Fibroblast of mammary gland (primary cell): ENCODE results near the gene DNER.
"Not testable (repeated sequence)": the region's sequence is repeated elsewhere in the genome, so short reads cannot be mapped to it uniquely, and the experiment has no call there.

ENCODE experiments used
- DNase-seq: peaks from one replicate; pipeline ENCODE4 v3.0.0-alpha.2; 2010; ENCODE audit warnings: low read depth
- H3K4me3 ChIP-seq: 2 replicates; pipeline ENCODE4 v1.5.1; 2011; ENCODE audit warnings: low read depth, mild to moderate bottlenecking, low read length, moderate library complexity; ENCODE audit not compliant: control insufficient read depth
- TF ChIP-seq, protein P1 (sequence below): conservative IDR thresholded peaks from 2 replicates; pipeline ENCODE4 v1.5.1; 2011; ENCODE audit warnings: low read depth, low read length, inconsistent platforms; ENCODE audit not compliant: control insufficient read depth, insufficient read depth

DNER gene

DNA sequence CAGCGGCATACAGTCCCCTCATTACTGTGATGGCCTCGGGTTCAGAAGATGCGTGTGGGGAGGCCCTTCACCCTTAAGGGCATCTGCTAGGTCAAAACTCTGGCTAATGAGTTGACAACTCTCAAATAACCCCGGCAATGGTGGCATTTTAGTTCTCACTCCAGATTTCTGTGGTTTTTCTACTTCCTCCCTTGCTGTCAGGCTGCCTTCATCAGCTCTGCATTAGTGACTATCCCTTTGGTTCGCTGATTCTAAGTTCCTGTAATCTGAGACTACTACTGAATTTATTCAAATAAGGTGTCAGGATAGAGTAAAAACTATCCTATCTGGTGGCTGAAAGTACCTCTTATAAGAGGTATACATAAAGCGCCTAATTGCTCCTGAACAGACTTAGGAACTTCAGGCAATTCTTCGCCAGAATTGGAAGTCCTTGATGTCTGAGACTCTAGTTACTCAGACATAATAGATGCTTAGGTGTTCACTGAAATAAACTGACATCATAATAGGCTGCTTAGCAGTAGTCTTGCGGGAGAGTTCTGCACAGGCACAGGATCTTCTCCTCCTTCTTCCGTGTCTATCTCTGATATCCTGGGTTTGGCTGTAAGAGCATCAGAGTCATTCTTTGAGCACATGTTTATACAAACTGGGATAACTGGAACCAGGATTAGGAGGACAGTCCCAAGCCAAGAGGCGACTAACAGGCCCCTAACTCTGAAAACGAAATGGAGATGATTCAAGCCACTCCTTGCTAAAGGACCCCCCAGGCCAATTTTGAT, 194.5 kb downstream of the DNER start:
- TF ChIP-seq, protein P1, sequence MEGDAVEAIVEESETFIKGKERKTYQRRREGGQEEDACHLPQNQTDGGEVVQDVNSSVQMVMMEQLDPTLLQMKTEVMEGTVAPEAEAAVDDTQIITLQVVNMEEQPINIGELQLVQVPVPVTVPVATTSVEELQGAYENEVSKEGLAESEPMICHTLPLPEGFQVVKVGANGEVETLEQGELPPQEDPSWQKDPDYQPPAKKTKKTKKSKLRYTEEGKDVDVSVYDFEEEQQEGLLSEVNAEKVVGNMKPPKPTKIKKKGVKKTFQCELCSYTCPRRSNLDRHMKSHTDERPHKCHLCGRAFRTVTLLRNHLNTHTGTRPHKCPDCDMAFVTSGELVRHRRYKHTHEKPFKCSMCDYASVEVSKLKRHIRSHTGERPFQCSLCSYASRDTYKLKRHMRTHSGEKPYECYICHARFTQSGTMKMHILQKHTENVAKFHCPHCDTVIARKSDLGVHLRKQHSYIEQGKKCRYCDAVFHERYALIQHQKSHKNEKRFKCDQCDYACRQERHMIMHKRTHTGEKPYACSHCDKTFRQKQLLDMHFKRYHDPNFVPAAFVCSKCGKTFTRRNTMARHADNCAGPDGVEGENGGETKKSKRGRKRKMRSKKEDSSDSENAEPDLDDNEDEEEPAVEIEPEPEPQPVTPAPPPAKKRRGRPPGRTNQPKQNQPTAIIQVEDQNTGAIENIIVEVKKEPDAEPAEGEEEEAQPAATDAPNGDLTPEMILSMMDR = no peak
- no peak for DNase-seq

DNA sequence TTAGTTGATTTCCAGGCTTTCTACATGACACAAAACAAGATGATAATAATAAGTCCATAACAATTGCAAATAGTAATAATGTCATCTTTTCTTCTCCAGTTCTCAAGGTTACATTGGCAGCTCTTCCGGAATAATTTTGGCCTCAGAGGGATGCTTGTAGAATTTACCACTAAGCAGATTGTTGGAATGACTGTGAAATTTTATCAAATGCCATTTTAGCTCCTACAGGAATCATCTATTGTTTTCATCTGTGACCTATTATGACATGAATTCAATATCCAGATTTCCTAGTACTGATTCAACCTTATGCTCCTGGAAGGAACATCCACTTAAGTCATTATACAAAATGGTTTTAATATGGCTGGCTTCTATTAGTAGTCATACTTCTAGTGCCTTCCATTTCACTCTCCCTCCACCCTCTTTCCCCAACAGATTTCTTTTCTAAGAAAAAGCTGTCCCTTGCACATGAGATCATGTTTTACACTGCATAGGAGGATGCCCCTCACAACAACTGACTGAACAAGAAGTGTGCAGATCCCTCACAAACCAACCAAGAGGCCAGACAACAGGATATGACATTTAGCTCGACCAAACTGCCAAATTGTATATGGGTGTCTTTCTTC, 200.0 kb downstream of the DNER start:
- no peak for DNase-seq
- TF ChIP-seq, protein P1 = no peak
- H3K4me3 ChIP-seq = no peak overlapping the region

More for the DNA sequence above, 194.5 kb downstream of the DNER start:
- no peak overlapping the region for H3K4me3 ChIP-seq

DNA sequence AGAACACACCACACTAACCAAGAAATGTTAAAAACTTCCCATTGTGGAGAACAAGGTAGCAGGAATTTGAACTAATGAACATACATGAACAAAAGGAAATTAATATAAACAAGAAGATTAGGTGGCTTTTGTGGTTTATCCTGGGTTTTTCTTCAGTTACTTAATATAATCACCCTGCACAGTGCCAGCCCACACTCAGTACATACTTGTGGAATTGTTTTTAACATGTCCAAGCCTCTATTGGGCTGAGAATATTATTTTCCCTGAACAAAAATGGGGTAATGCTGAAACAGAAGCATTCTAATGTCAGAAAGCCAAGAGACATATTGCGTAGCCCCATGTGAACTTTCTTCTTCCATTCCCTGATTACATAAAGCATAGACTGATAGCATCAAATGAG, 202.8 kb downstream of the DNER start:
- no peak for DNase-seq
- TF ChIP-seq, protein P1 = no peak
- H3K4me3 ChIP-seq = no peak overlapping the region

- H3K4me3 ChIP-seq, DNase-seq: not testable (repeated sequence)
Measured at GRCh38 chr2:229506699-229507098, 207.7 kb downstream of the DNER start.

GRCh38 chr2:229501051-229501794, 213.1 kb downstream of the DNER start:
- no peak overlapping the region for H3K4me3 ChIP-seq
- TF ChIP-seq, protein P1 = no peak

DNA sequence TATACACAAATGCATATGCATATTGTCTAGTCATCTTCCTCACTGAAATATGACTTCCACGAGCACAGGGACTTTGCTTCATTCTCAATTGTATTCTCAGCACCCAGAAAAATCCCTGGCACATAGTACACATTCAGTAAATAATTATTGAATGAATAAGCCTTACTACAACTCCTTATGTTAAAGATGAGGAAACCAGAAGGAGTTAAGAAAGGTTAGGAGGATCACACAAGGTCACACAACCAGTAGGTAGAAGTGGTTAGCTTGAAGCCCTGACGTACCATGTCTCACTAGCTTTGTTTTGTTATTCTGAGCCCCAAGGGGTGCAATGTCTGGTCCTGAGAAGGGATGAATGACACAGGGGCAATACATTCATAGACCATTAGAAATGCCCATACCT, 222.3 kb downstream of the DNER start:
- TF ChIP-seq, protein P1 = no peak
- H3K4me3 ChIP-seq = no peak overlapping the region
- DNase-seq = peak; percentile 12

More at GRCh38 chr2:229501051-229501794, 213.1 kb downstream of the DNER start:
- DNase-seq = no peak

DNA sequence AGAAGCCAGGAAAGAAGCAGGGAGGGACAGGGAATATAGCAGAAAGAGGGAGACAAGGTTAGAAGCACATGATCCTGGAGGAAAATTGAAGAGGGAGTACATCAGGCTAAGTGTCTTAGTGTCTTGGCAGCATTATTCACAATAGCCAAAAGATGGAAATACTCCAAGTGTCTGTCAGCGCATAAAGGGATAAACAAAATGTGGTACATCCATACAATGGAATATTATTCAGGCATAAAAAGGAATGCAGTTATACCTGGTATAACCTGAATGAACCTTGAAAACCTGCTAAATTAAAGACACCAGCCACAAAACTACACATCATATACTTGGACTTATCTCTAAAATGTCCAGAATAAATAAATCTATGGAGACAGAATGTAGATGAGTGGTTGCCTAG, 224.2 kb downstream of the DNER start:
- no peak for DNase-seq
- TF ChIP-seq, protein P1 = no peak
- no peak overlapping the region for H3K4me3 ChIP-seq
